Karpas-422 (cell line): ENCODE data around the gene CTBP1. TPM values are rescaled to one million over a fixed set of nuclear protein-coding genes. Genes with fewer than 3 reads are reported as not detected.

Experiments used
- DNase-seq: peaks from one replicate; pipeline ENCODE4 v3.0.0-alpha.2; 2015
- H2AFZ ChIP-seq: fragments of 200-600 bp; sonication (generic); 2 replicates; pipeline ENCODE4 v1.6.1; 2014; ENCODE audit warnings: antibody characterized with exemption, low read length, mixed read lengths
- H3K27ac ChIP-seq: fragments of 200-600 bp; sonication (generic); 2 replicates; pipeline ENCODE4 v1.5.1; 2014; ENCODE audit warnings: mild to moderate bottlenecking, low read length, moderate library complexity
- H3K27me3 ChIP-seq: fragments of 200-600 bp; sonication (generic); 2 replicates; pipeline ENCODE4 v1.6.1; 2014; ENCODE audit warnings: low read length, mixed read lengths
- H3K36me3 ChIP-seq: fragments of 200-600 bp; sonication (generic); 2 replicates; pipeline ENCODE4 v1.6.1; 2014; ENCODE audit warnings: low read length, mixed read lengths; ENCODE audit not compliant: insufficient read depth
- H3K4me1 ChIP-seq: fragments of 200-600 bp; sonication (generic); 2 replicates; pipeline ENCODE4 v1.6.1; 2014; ENCODE audit warnings: mild to moderate bottlenecking, low read length, mixed read lengths
- H3K4me2 ChIP-seq: fragments of 200-600 bp; sonication (generic); 2 replicates; pipeline ENCODE4 v1.6.1; 2014; ENCODE audit warnings: low read length, low read depth, mild to moderate bottlenecking; ENCODE audit not compliant: poor library complexity, severe bottlenecking
- H3K4me3 ChIP-seq: fragments of 200-600 bp; sonication (generic); 2 replicates; pipeline ENCODE4 v1.5.1; 2014; ENCODE audit warnings: mild to moderate bottlenecking, antibody characterized with exemption, low read length, mixed read lengths
- H3K79me2 ChIP-seq: fragments of 200-600 bp; sonication (generic); 2 replicates; pipeline ENCODE4 v1.6.1; 2014; ENCODE audit warnings: mild to moderate bottlenecking, low read length, mixed read lengths
- H3K9ac ChIP-seq: fragments of 200-600 bp; sonication (generic); 2 replicates; pipeline ENCODE4 v1.6.0; 2014; ENCODE audit warnings: low read length
- H3K9me2 ChIP-seq: fragments of 200-600 bp; sonication (generic), shearing (Covaris generic); replicated peaks from 2 replicates; pipeline ENCODE4 v1.6.0; 2014; ENCODE audit warnings: mild to moderate bottlenecking, low read length, moderate library complexity; ENCODE audit not compliant: insufficient read depth
- H3K9me3 ChIP-seq: fragments of 300-700, 200-600 bp; sonication (generic); 2 replicates; pipeline ENCODE4 v1.6.1; 2014; ENCODE audit warnings: low read length, mixed read lengths
- H4K20me1 ChIP-seq: fragments of 200-600 bp; sonication (generic); 2 replicates; pipeline ENCODE4 v1.6.1; 2014; ENCODE audit warnings: mild to moderate bottlenecking, antibody characterized with exemption, low read length, low read depth; ENCODE audit not compliant: insufficient read depth
- total RNA-seq: library from RNA; depleted of rRNA; stranded (reverse); fragments of >200 nt; shearing (Covaris generic); gene quantifications from 2 replicates; pipeline ENCODE4 v1.2.3, GENCODE V29; 2014; ENCODE audit warnings: low replicate concordance

CTBP1 gene
- total RNA-seq, 1 experiment from 2014 or later, result 86.9 TPM

DNA sequence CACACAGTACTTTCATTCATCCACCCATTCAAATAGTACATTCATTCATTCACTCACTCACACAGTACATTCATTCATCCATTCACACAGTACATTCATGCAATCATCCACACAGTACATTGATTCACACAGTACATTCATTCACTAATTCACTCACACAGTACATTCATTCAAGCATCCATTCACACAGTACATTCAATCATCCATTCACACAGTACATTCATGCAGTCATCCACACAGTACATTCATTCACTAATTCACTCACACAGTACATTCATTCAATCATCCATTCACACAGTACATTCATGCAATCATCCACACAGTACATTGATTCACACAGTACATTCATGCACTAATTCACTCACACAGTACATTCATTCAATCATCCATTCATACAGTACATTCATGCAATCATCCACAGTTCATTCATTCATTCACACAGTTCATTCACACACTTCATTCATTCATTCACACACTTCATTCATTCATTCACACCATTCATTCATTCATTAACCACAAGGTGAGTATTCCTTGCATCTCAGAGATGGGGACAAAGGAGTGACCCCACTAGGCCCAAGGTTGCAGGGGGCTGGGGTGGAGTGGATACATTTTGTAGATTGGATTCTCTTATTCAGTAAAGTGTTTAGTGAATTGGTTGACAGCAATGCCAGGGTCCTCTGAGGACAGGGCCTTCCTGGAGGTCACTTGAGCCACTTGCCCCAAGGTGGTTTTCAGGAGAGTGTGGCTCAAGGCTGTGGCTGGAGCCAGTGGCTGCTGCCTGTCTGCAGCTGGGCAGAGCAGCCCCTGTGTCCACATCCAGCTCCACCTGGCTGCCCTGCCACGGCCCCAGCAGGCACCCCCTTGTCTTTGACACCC lies 72.3 kb downstream of the CTBP1 start:
- H3K9me3 ChIP-seq, result peaks cover 19% of the 10 kb centered on the region
- H3K4me3 ChIP-seq, result no peak overlapping the region
- 0 out of 2 replicates have a peak, but pooled peaks cover 3% of the 10 kb centered on the region for H3K36me3 ChIP-seq
- H3K27ac ChIP-seq, result no peak overlapping the region
- no peaks in the 10 kb centered on the region for H4K20me1 ChIP-seq
- no peaks in the 10 kb centered on the region for H3K9me2 ChIP-seq
- no peak overlapping the region for H3K9ac ChIP-seq
- H3K4me1 ChIP-seq, result no peaks in the 10 kb centered on the region
- no peak for DNase-seq
- H3K79me2 ChIP-seq, result no peaks in the 10 kb centered on the region
- H2AFZ ChIP-seq, result no peak overlapping the region
- H3K27me3 ChIP-seq, result no peaks in the 10 kb centered on the region
- H3K4me2 ChIP-seq, result no peak overlapping the region

- H4K20me1 ChIP-seq, result no peaks in the 10 kb centered on the region
- no peaks in the 10 kb centered on the region for H3K9me2 ChIP-seq
- H2AFZ ChIP-seq, result no peak overlapping the region
- H3K4me1 ChIP-seq, result no peaks in the 10 kb centered on the region
- no peak overlapping the region for H3K4me3 ChIP-seq
- no peak overlapping the region for H3K9ac ChIP-seq
- no peak overlapping the region for H3K4me2 ChIP-seq
- H3K27me3 ChIP-seq, result no peaks in the 10 kb centered on the region
- H3K27ac ChIP-seq, result no peak overlapping the region
- peaks cover 10% of the 10 kb centered on the region for H3K9me3 ChIP-seq
- H3K79me2 ChIP-seq, result no peaks in the 10 kb centered on the region
- H3K36me3 ChIP-seq, result 0 out of 2 replicates have a peak, but pooled peaks cover 3% of the 10 kb centered on the region
- no peak for DNase-seq
Measured at GRCh38 chr4:1175635-1176229, 73.2 kb downstream of the CTBP1 start.

GRCh38 chr4:1174941-1175634 lies 73.8 kb downstream of the CTBP1 start:
- Histone ChIP-seq H3K79me2 (no peaks in the 10 kb centered on the region), H3K4me3 (no peak overlapping the region), H3K4me1 (no peaks in the 10 kb centered on the region), H3K36me3 (0 out of 2 replicates have a peak, but pooled peaks cover 1% of the 10 kb centered on the region), H3K9ac (no peak overlapping the region), H2AFZ (no peak overlapping the region), H3K9me3 (peaks cover 5% of the 10 kb centered on the region), H3K27ac (no peak overlapping the region), H3K4me2 (no peak overlapping the region), H4K20me1 (no peaks in the 10 kb centered on the region), H3K27me3 (no peaks in the 10 kb centered on the region), H3K9me2 (no peaks in the 10 kb centered on the region)
- DNase-seq, result no peak

DNA sequence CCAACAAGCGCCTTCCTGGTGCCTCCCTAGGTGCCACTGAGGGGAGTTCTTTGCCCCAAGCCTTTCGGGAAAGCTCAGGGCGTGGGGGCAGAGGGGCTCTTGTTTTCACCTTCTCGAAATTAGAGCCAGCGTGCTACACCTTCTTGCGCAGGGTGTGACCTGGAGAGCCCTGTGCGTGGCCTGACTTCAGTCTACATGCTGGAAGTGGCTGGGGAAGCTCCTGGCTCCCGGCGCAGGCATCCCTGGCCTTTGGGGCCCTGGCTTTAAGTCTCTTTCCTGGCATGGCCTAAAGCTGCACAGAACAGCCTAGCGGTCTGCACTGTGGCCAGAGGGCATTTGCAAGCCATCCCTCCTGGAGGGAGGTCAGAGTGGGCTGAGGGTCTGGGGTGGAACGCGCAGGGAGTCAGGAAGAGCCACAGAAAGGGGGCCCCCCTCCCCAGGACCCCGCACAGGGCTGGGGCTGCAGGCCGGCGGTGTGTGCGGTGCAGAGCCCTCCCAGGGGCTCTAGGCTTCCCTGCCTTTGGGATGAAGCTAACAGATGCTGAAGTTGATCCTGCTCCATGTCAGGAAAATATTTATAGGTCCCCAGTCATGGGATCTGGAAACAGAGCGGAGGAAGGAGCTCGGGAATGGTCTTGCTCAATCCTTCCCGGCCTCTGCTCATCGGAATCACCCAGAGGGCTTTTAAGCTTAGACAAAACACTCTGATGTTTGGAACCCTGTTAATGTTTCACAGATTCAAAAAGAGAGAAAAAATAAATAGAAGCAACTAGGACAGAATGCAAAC lies 75.8 kb downstream of the CTBP1 start:
- H3K79me2 ChIP-seq, result no peaks in the 10 kb centered on the region
- H3K27ac ChIP-seq, result no peak overlapping the region
- peaks cover 4% of the 10 kb centered on the region for H3K4me1 ChIP-seq
- no peak overlapping the region for H2AFZ ChIP-seq
- no peak overlapping the region for H3K4me3 ChIP-seq
- no peaks in the 10 kb centered on the region for H3K36me3 ChIP-seq
- H4K20me1 ChIP-seq, result no peaks in the 10 kb centered on the region
- DNase-seq, result no peak
- H3K27me3 ChIP-seq, result no peaks in the 10 kb centered on the region
- no peak overlapping the region for H3K4me2 ChIP-seq
- H3K9ac ChIP-seq, result no peak overlapping the region
- no peaks in the 10 kb centered on the region for H3K9me2 ChIP-seq
- H3K9me3 ChIP-seq, result no peaks in the 10 kb centered on the region

- H3K27ac ChIP-seq, result no peak within 1 kb of the TSS
- H3K4me2 ChIP-seq, result no peak within 1 kb of the TSS
- no peaks in the 10 kb centered on the region for H4K20me1 ChIP-seq
- no peaks in the 10 kb centered on the region for H3K9me2 ChIP-seq
- peaks cover 10% of the 10 kb centered on the region for H3K4me1 ChIP-seq
- no peaks in the 10 kb centered on the region for H3K27me3 ChIP-seq
- H3K9ac ChIP-seq, result no peak within 1 kb of the TSS
- H3K4me3 ChIP-seq, result no peak within 1 kb of the TSS
- no peaks in the 10 kb centered on the region for H3K79me2 ChIP-seq
- no peaks in the 10 kb centered on the region for H3K9me3 ChIP-seq
- no peaks in the 10 kb centered on the region for H3K36me3 ChIP-seq
- no peak within 1 kb of the TSS for H2AFZ ChIP-seq
- DNase-seq, result no peak
Measured at GRCh38 chr4:1172228-1172851, 76.6 kb downstream of the CTBP1 start, which contains the start of gene SPON2. TSS of gene SPON2 (minus strand) at chr4:1172583.

DNA sequence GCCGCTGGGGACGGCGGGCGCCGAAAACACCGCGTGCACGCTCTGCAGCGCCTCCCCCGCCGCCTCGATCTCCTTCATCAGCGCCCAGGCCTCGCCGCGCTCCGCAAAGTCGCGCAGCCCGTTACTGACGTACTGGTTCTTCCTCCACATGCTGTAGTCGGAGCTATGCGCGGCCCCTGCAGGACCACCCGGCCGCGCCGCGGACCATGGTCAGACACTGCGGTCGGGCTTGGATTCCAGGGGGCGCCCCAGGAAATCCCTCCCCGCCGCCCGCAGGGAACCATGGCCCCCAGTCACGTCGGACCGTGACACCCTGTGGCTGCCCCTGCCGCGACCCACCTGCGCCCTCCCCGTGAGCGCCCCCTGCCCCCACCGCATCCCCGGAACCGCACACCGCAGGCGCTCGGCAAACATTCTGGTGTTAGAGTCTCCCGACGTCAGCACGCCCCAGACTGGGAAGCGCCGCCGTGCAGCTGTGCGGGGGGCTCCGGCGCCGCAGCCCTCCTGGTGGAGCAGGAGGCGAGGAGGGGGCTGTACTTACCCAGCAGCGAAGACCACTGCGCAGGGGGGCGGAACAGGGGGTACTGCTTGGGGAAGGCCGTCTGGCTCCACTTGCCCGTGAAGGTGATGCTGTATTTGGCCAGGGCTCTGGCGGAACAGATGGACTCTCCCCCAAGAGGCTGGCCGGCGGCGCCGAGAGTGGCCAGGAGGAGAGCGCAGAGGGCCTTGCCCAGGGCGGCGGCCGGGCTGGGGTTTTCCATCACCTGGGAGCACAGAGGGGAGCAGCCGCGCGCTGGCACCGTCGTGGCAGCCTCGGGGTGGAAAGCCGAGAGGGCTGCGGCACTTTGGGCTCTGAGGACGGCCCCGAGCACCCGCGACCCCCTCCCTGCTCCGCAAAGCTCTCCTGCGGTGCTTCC lies 77.4 kb downstream of the CTBP1 start:
- Histone ChIP-seq H4K20me1 (no peaks in the 10 kb centered on the region), H3K79me2 (no peaks in the 10 kb centered on the region), H3K4me1 (peaks cover 18% of the 10 kb centered on the region), H3K9ac (no peak overlapping the region), H3K9me3 (no peaks in the 10 kb centered on the region), H3K27ac (no peak overlapping the region), H3K4me3 (no peak overlapping the region), H3K36me3 (no peaks in the 10 kb centered on the region), H3K4me2 (no peak overlapping the region), H3K9me2 (no peaks in the 10 kb centered on the region), H2AFZ (no peak overlapping the region), H3K27me3 (no peaks in the 10 kb centered on the region)
- DNase-seq, result no peak

- no peaks in the 10 kb centered on the region for H3K9me2 ChIP-seq
- H3K4me2 ChIP-seq, result no peak overlapping the region
- no peaks in the 10 kb centered on the region for H3K79me2 ChIP-seq
- no peak overlapping the region for H3K9ac ChIP-seq
- H3K27ac ChIP-seq, result no peak overlapping the region
- no peaks in the 10 kb centered on the region for H4K20me1 ChIP-seq
- no peak overlapping the region for H3K4me3 ChIP-seq
- H2AFZ ChIP-seq, result no peak overlapping the region
- H3K9me3 ChIP-seq, result no peaks in the 10 kb centered on the region
- H3K27me3 ChIP-seq, result no peaks in the 10 kb centered on the region
- H3K4me1 ChIP-seq, result peaks cover 21% of the 10 kb centered on the region
- H3K36me3 ChIP-seq, result no peaks in the 10 kb centered on the region
- DNase-seq, result no peak
Measured at GRCh38 chr4:1170976-1171310, 78.0 kb downstream of the CTBP1 start.
